Loucy (cell line): ENCODE measurements around the gene TAS2R41.

ENCODE experiments used
- EZH2phosphoT487 ChIP-seq: fragments of 200-600 bp; IDR thresholded peaks from 2 replicates; pipeline ENCODE4 v1.6.1; 2018; ENCODE audit warnings: antibody characterized with exemption, mild to moderate bottlenecking, moderate library complexity, borderline replicate concordance
- TF ChIP-seq, protein P1 (sequence below): fragments of 200-600 bp; sonication (generic); conservative IDR thresholded peaks from 2 replicates; pipeline ENCODE4 v1.5.1; 2014; ENCODE audit warnings: mild to moderate bottlenecking, antibody characterized with exemption, low read length

DNA sequence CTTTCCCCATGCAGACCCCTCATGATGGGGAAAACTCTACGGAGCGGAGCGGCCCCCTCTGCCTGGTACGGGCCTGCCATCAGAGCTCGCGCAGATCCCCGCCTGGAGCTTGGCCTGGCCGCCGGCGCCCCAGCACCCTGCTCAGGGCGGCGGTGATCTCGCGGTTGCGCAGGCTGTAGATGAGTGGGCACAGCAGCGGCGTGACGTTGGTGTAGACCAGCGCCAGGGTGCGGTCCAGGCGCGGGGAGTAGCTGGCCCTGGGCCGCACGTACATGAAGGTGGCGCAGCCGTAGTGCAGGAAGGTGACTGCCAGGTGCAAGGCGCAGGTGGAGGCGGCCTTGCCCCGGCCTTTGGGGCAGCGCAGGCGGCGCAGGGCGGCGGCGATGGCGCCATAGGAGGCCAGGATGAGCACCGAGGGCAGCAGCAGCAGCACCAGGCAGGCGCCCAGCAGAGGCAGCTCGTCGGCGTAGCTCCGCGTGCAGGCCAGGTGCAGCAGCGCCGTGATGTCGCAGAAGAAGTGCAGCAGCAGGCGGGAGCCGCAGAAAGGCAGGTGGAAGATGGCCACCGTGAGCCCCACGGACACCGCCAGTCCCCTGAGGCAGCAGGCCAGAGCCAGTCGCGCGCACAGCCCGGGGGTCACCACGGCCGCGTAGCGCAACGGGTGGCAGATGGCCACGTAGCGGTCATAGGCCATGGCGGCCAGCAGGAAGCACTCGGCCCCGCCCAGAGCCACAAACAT lies 33.4 kb downstream of the TAS2R41 start:
- TF ChIP-seq, protein P1, sequence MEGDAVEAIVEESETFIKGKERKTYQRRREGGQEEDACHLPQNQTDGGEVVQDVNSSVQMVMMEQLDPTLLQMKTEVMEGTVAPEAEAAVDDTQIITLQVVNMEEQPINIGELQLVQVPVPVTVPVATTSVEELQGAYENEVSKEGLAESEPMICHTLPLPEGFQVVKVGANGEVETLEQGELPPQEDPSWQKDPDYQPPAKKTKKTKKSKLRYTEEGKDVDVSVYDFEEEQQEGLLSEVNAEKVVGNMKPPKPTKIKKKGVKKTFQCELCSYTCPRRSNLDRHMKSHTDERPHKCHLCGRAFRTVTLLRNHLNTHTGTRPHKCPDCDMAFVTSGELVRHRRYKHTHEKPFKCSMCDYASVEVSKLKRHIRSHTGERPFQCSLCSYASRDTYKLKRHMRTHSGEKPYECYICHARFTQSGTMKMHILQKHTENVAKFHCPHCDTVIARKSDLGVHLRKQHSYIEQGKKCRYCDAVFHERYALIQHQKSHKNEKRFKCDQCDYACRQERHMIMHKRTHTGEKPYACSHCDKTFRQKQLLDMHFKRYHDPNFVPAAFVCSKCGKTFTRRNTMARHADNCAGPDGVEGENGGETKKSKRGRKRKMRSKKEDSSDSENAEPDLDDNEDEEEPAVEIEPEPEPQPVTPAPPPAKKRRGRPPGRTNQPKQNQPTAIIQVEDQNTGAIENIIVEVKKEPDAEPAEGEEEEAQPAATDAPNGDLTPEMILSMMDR: no peak
- TF ChIP-seq EZH2phosphoT487: no peak
